A549 (cell line): ENCODE data around the gene CAMK1.

Source experiments
- EP300 ChIP-seq, 2 experiments: fragments of >200 bp; sonication (Bioruptor Twin); formaldehyde crosslinking; IDR thresholded peaks; 2 replicates in 1 of 2; 3 replicates in 1 of 2; pipeline ENCODE4 v1.6.1; 2016 to 2017
- HDAC2 ChIP-seq: fragments of 200-600 bp; sonication (generic); IDR thresholded peaks from 2 replicates; pipeline ENCODE4 v1.6.1; 2016
- KDM5A ChIP-seq: fragments of 200-600 bp; sonication (generic); IDR thresholded peaks from 2 replicates; pipeline ENCODE4 v1.6.1; 2016; ENCODE audit warnings: antibody characterized with exemption, mild to moderate bottlenecking
- MAFK ChIP-seq: fragments of 450-650 bp; IDR thresholded peaks from 2 replicates; pipeline ENCODE4 v1.6.1; 2014; ENCODE audit not compliant: partially characterized antibody
- POLR2A ChIP-seq: IDR thresholded peaks from 2 replicates; pipeline ENCODE4 v1.6.1; 2012; ENCODE audit warnings: mild to moderate bottlenecking, low read length
- RAD21 ChIP-seq, 2 experiments: fragments of >200 bp in 1 of 2; sonication (Bioruptor Twin) in 1 of 2; formaldehyde crosslinking in 1 of 2; IDR thresholded peaks in 1 of 2; conservative IDR thresholded peaks in 1 of 2; 2 replicates in 1 of 2; 3 replicates in 1 of 2; pipeline ENCODE4 v1.6.1; 2012 to 2018; ENCODE audit warnings: inconsistent platforms in 1 of 2
- RCOR1 ChIP-seq: fragments of 150-350 bp; IDR thresholded peaks from 2 replicates; pipeline ENCODE4 v1.6.1; 2014; ENCODE audit warnings: antibody characterized with exemption, low read length, low read depth
- REST ChIP-seq: fragments of 200-600 bp; sonication (generic); IDR thresholded peaks from 2 replicates; pipeline ENCODE4 v1.6.1; 2016; ENCODE audit warnings: antibody characterized with exemption, mild to moderate bottlenecking, moderate library complexity
- SMC3 ChIP-seq: fragments of >200 bp; sonication (Bioruptor Twin); formaldehyde crosslinking; IDR thresholded peaks from 3 replicates; pipeline ENCODE4 v1.6.1; 2018; ENCODE audit warnings: inconsistent platforms
- TF ChIP-seq, protein P1 (sequence below): fragments of >200 bp; sonication (Bioruptor Twin); formaldehyde crosslinking; IDR thresholded peaks from 3 replicates; pipeline ENCODE4 v1.5.1; 2016
- TF ChIP-seq, protein P2 (sequence below): fragments of 150-350 bp; IDR thresholded peaks from 2 replicates; pipeline ENCODE4 v1.6.1; 2014; ENCODE audit warnings: low read depth, mild to moderate bottlenecking, low read length
- TF ChIP-seq, protein P3 (sequence below): IDR thresholded peaks from 2 replicates; pipeline ENCODE4 v1.6.1; 2012

GRCh38 chr3:9749296-9749644, 20.5 kb downstream of the CAMK1 start:
- TF ChIP-seq, protein P1, sequence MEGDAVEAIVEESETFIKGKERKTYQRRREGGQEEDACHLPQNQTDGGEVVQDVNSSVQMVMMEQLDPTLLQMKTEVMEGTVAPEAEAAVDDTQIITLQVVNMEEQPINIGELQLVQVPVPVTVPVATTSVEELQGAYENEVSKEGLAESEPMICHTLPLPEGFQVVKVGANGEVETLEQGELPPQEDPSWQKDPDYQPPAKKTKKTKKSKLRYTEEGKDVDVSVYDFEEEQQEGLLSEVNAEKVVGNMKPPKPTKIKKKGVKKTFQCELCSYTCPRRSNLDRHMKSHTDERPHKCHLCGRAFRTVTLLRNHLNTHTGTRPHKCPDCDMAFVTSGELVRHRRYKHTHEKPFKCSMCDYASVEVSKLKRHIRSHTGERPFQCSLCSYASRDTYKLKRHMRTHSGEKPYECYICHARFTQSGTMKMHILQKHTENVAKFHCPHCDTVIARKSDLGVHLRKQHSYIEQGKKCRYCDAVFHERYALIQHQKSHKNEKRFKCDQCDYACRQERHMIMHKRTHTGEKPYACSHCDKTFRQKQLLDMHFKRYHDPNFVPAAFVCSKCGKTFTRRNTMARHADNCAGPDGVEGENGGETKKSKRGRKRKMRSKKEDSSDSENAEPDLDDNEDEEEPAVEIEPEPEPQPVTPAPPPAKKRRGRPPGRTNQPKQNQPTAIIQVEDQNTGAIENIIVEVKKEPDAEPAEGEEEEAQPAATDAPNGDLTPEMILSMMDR, result no peak
- no peak for TF ChIP-seq POLR2A
- no peak for TF ChIP-seq MAFK
- no peak for TF ChIP-seq RAD21 (conservative IDR thresholded peaks at IDR 0.05 in 1 of 2, IDR thresholded peaks at IDR 0.05 in 1 of 2)
- TF ChIP-seq EP300 (IDR thresholded peaks at IDR 0.05), result no peak
- TF ChIP-seq RCOR1, result no peak
- no peak for TF ChIP-seq HDAC2
- TF ChIP-seq, protein P2, sequence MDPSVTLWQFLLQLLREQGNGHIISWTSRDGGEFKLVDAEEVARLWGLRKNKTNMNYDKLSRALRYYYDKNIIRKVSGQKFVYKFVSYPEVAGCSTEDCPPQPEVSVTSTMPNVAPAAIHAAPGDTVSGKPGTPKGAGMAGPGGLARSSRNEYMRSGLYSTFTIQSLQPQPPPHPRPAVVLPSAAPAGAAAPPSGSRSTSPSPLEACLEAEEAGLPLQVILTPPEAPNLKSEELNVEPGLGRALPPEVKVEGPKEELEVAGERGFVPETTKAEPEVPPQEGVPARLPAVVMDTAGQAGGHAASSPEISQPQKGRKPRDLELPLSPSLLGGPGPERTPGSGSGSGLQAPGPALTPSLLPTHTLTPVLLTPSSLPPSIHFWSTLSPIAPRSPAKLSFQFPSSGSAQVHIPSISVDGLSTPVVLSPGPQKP, result no peak
- TF ChIP-seq REST, result no peak
- TF ChIP-seq SMC3, result no peak
- TF ChIP-seq KDM5A, result no peak
- TF ChIP-seq, protein P3, sequence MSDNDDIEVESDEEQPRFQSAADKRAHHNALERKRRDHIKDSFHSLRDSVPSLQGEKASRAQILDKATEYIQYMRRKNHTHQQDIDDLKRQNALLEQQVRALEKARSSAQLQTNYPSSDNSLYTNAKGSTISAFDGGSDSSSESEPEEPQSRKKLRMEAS, result no peak
